ENCODE results near the gene MPO. TPM values are rescaled to one million over a fixed set of nuclear protein-coding genes. Genes with fewer than 3 reads are reported as not detected.

MPO gene
- total RNA-seq, 1 donor from 2014 or later: 0.05 TPM

DNA sequence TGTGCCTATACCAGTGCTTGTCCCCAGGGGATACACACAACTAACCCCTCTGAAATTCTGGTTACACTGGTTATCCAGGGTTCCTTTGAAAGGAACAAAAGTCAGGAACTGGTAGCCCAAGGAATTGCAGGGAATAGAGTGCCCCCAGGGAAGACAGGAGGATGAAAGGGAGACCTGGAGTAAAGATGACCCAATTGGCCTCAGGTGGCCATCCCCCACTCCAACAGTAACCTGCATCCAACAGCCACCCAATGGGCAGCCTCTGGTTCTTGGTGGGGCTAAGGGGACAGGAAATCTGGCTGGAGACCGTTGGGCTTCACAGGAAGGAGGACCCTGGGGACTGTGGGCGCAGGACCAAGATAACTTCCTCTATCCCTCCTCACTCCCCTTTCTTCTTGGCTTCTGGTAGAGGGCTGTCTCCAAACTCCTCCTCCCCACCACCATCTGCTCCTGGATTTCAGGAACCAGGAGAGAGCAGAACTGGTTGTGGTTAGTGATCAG lies 826 bp upstream of the MPO start:
- no peaks in the 10 kb centered on the region for H3K9me3 ChIP-seq (replicated peaks)
- no peaks in the 10 kb centered on the region for H3K36me3 ChIP-seq
- peaks cover 90% of the 10 kb centered on the region for H3K27me3 ChIP-seq (ENCODE audit: low read depth)
- H3K4me3 ChIP-seq: no peak overlapping the region
- intact Hi-C loops (cut with micrococcal nuclease): no loop called here
- TF ChIP-seq, protein P1, sequence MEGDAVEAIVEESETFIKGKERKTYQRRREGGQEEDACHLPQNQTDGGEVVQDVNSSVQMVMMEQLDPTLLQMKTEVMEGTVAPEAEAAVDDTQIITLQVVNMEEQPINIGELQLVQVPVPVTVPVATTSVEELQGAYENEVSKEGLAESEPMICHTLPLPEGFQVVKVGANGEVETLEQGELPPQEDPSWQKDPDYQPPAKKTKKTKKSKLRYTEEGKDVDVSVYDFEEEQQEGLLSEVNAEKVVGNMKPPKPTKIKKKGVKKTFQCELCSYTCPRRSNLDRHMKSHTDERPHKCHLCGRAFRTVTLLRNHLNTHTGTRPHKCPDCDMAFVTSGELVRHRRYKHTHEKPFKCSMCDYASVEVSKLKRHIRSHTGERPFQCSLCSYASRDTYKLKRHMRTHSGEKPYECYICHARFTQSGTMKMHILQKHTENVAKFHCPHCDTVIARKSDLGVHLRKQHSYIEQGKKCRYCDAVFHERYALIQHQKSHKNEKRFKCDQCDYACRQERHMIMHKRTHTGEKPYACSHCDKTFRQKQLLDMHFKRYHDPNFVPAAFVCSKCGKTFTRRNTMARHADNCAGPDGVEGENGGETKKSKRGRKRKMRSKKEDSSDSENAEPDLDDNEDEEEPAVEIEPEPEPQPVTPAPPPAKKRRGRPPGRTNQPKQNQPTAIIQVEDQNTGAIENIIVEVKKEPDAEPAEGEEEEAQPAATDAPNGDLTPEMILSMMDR (IDR thresholded peaks at IDR 0.05; ENCODE audit: borderline replicate concordance): no peak
- no peak for DNase-seq
- no peak overlapping the region for H3K27ac ChIP-seq (replicated peaks)
- H3K4me1 ChIP-seq: peaks cover 11% of the 10 kb centered on the region

DNA sequence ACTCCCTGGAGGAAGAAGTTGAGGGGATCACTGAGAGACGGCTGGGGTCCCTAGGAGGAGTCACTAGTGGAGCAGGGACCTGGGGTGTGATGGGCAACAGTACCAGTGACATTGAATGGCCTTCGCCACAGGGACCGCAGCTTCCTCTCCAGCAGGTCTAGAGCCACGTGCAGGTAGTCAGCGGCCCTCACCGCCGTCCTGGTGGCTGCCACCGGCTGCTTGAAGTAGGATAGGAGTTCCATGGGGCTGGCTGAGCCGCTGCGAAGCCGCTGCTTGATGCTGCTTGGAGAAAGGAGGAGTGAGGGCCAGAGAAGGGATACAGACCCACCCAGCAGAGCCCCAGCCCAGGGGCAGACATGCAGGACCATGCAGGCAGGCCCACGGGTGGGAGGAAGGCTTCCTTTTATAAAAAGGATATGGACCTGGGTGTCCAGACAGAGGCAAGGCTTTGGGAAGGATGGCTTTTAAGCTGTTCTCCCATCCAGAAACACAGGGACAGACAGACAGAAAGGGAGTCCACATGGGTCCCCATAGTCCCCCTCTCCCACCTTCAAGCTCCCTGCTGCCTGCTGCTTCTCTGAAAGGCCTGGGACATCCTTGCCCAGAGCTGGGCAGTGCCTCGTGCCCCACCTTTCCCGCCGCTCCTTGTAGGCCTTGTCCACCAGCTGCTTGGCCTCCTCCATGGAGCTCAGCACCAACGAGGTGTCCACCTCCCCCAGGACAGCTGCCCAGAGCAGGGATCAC lies 827 bp downstream of the MPO start:
- TF ChIP-seq, protein P1 (IDR thresholded peaks at IDR 0.05; ENCODE audit: borderline replicate concordance): no peak

DNA sequence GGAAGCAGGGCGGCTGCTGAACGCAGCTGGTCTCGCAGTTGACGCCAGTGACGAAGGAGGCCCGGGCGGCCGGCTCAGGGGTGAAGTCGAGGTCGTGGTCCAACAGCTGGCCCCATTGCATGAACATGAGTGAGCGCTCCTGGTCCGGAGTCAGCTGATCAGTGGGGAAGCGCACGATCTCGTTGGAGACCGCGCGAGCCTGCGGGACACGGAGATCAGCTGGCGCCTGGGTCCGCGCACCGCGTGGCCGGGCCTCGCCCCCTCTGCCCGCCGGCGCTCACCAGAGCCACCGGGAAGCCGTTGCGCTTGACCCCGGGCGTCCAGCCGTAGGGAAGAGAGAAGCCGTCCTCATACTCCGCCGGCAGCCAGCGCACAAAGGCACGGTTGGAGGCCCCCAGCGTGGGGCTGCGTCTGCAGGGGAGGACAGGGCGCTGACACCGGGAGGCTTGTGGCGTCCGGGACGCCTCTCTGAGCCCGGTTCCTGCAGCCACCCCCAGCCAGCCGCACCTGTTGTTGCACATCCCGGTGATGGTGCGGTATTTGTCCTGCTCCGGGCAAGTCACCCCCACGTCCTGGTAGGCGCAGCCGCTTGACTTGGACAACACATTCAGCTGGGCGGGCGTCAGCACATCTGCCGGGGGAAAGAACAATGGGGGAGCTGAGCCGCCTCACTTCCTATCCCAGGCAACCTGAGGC lies 1.6 kb downstream of the MPO start:
- no peaks in the 10 kb centered on the region for H3K36me3 ChIP-seq
- H3K4me3 ChIP-seq: peak overlapping the region; percentile 54
- DNase-seq: peak; percentile 38
- no peaks in the 10 kb centered on the region for H3K9me3 ChIP-seq (replicated peaks)
- H3K4me1 ChIP-seq: peaks cover 11% of the 10 kb centered on the region
- H3K27me3 ChIP-seq (ENCODE audit: low read depth): peaks cover 80% of the 10 kb centered on the region
- peak overlapping the region; percentile 19 for H3K27ac ChIP-seq (replicated peaks)
- intact Hi-C loops (cut with micrococcal nuclease): no loop called here
- TF ChIP-seq, protein P1 (IDR thresholded peaks at IDR 0.05; ENCODE audit: borderline replicate concordance): no peak

More for the DNA sequence above, 827 bp downstream of the MPO start:
- Histone ChIP-seq H3K9me3 (replicated peaks) (no peaks in the 10 kb centered on the region), H3K27ac (replicated peaks) (no peak overlapping the region), H3K36me3 (no peaks in the 10 kb centered on the region), H3K4me1 (peaks cover 11% of the 10 kb centered on the region), H3K27me3 (ENCODE audit: low read depth) (peaks cover 87% of the 10 kb centered on the region), H3K4me3 (peak overlapping the region; percentile 54)
- intact Hi-C loops (cut with micrococcal nuclease): no loop called here
- no peak for DNase-seq

DNA sequence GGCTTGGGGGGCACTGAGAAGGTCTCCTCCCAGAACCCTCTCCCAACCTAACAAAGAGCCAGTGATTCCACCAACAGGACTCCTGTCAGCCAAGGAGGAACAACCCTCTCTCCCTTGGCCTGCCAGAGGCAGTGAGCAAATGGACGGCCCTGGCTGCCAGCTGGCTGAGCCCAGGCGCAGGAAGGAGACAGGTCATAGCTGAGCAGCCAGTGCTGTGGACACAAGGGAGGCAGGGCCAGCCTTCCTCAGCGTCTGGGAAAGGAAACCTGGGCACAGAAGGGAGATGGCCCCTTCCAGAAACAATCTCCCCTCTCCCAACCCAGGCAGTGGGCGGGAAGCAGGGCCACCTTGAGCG lies 2.1 kb downstream of the MPO start:
- Histone ChIP-seq H3K4me3 (peak overlapping the region; percentile 54), H3K4me1 (peaks cover 11% of the 10 kb centered on the region), H3K9me3 (replicated peaks) (no peaks in the 10 kb centered on the region), H3K36me3 (no peaks in the 10 kb centered on the region), H3K27ac (replicated peaks) (peak overlapping the region; percentile 19), H3K27me3 (ENCODE audit: low read depth) (peaks cover 75% of the 10 kb centered on the region)
- TF ChIP-seq, protein P1 (IDR thresholded peaks at IDR 0.05; ENCODE audit: borderline replicate concordance): no peak
- peak; percentile 39 for DNase-seq
- intact Hi-C loops (cut with micrococcal nuclease): no loop called here

DNA sequence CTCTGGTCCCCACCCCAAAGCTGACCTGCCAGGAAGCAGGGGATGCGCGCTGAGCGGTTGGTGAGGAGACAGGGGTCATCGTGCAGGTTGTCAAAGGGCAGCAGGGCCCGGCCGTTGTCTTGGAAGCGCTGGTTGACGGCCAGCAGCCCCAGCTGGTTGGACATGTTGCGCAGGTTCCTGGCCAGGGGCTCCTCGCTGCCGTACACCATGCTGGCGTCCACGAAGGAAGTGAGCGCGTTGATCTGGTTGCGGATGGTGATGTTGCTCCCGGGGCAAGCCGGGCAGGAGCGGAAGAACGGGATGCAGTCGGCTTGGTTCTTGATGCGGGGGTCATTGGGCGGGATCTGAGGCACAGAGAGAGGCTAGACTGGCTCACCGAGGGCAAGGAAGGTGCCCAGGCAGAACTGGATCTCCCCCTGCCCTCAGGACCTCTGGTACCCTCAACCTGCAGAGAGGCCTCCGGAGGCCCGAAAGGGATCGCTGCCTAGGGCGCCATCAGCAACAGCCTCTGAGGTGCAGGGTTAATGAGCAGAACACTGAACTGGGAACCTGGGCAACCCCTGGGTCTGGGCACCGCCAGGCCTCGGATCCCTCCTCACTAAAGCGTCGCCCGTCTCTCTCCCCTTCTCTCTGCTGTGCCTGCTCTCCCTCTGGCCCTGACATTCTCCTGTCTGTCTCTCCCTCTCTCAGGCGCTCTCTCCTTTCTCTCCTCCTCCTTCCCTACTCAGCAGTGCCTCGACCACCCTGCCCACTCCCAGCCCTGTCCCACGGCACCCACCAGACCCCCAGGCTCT lies 2.7 kb downstream of the MPO start:
- intact Hi-C loops (cut with micrococcal nuclease): no loop called here
- peaks cover 75% of the 10 kb centered on the region for H3K27me3 ChIP-seq (ENCODE audit: low read depth)
- H3K27ac ChIP-seq (replicated peaks): no peak overlapping the region
- no peak for DNase-seq
- no peak overlapping the region for H3K4me3 ChIP-seq
- no peaks in the 10 kb centered on the region for H3K9me3 ChIP-seq (replicated peaks)
- H3K36me3 ChIP-seq: no peaks in the 10 kb centered on the region
- H3K4me1 ChIP-seq: peaks cover 11% of the 10 kb centered on the region
- TF ChIP-seq, protein P1 (IDR thresholded peaks at IDR 0.05; ENCODE audit: borderline replicate concordance): no peak
